ENCODE measurements around the gene XPR1. TPM values are rescaled to one million over a fixed set of nuclear protein-coding genes. Genes with fewer than 3 reads are reported as not detected.

Gene XPR1
- total RNA-seq, result 10 to 100 TPM; 15.0 to 20.0 TPM

DNA sequence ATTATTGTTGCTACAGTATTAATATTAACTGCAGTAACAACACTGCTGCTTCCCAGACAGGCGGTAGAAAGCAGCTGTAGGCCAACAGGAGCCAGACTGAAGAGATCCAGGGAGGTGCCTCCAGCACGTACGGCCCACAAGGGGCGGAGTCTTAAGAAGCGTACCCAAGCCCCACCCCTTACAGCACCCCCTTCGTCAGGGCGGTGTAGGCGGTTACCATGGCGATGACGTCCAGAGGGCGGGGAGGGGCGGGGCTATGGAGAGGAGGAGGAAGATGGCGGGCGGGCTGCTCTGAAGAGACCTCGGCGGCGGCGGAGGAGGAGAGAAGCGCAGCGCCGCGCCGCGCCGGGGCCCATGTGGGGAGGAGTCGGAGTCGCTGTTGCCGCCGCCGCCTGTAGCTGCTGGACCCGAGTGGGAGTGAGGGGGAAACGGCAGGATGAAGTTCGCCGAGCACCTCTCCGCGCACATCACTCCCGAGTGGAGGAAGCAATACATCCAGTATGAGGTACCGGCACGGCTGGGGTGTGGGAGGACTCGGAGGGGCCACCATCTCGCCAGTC, at the start of gene XPR1:
TSS of gene XPR1 (plus strand) at position 257 of the 560 bp plus-strand sequence. CDS start at position 437, 180 bp downstream.
- H3K4me3 Mint-ChIP-seq, result no peak within 1 kb of the TSS
- no peaks in the 10 kb centered on the region for H3K36me3 Mint-ChIP-seq
- H3K27ac Mint-ChIP-seq, result peak within 1 kb of the TSS; percentile 87
- peaks cover 3% of the 10 kb centered on the region for H3K4me1 Mint-ChIP-seq
- H3K27me3 Mint-ChIP-seq, result no peaks in the 10 kb centered on the region
- peak; percentile 92 for DNase-seq
- no peaks in the 10 kb centered on the region for H3K9me3 Mint-ChIP-seq

DNA sequence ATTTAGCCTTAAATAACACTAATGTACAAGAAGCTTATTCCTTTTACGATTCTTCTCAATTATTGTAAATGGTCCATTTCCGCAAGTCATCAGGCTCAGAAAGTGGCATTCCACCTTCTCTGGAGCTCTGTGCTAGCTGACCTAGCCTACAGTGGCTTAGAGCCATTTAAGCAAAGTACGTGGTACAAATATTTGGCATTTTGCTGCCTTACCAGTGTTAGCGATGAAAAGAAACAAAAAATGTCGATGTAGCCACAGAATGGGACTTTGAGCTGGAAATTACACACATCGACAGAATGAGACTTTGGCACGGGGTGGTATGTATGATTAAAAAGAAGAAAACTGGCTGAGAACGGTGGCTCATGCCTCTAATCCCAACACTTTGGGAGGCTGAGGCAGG, 47.0 kb upstream of the XPR1 start:
- H3K27me3 Mint-ChIP-seq, result no peaks in the 10 kb centered on the region
- H3K27ac Mint-ChIP-seq, result peak overlapping the region; percentile 88
- peaks cover 12% of the 10 kb centered on the region for H3K9me3 Mint-ChIP-seq
- peaks cover 16% of the 10 kb centered on the region for H3K4me1 Mint-ChIP-seq
- no peak overlapping the region for H3K4me3 Mint-ChIP-seq
- DNase-seq, result no peak
- H3K36me3 Mint-ChIP-seq, result peaks cover 3% of the 10 kb centered on the region

DNA sequence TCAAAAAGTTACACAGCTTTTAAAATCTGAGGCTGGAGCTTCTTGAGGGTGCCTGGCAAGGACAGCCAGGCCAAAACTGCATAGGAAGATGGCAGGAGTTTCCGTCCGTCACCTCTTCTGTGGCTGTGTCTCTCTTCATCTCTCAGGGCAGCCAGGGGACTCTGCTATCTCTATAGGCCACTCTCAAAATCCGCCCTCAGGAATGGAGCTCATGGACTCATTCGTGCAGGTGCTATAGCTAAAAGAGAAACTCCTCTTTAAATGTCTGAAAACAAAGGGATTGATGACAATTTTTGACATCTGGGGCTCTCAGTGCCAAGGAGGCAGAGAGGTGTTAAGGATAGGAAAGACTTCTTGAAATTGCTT, 45.8 kb upstream of the XPR1 start:
- peaks cover 16% of the 10 kb centered on the region for H3K4me1 Mint-ChIP-seq
- H3K27ac Mint-ChIP-seq, result peak overlapping the region; percentile 88
- H3K27me3 Mint-ChIP-seq, result peaks cover 5% of the 10 kb centered on the region
- H3K4me3 Mint-ChIP-seq, result no peak overlapping the region
- peaks cover 12% of the 10 kb centered on the region for H3K9me3 Mint-ChIP-seq
- peaks cover 3% of the 10 kb centered on the region for H3K36me3 Mint-ChIP-seq
- no peak for DNase-seq

DNA sequence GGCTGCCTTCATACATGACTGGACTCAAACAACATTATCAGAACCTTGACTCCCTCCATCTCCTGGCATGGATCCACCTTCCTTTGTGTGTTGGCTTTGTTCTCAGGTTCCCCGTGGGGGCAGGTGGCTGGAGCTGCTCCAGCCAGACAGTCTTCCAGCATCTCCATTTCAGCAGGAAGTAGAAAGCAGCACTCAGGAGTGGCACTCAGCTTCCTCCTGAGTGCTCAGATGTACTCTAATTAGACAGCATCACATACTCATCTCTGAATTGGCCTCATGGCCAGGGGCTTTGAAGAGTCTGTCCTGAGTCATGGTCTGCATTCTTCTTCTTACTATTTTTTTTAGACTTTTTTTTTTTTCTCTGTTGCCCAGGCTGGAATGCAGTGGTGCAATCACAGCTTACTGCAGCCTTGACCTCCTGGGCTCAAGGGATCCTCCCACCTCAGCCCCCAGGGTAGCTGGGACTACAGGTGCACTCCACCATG, 45.1 kb upstream of the XPR1 start:
- Mint-ChIP-seq H3K4me1 (peaks cover 16% of the 10 kb centered on the region), H3K27me3 (peaks cover 6% of the 10 kb centered on the region), H3K4me3 (no peak overlapping the region), H3K9me3 (peaks cover 12% of the 10 kb centered on the region), H3K27ac (no peak overlapping the region), H3K36me3 (peaks cover 3% of the 10 kb centered on the region)
- no peak for DNase-seq

DNA sequence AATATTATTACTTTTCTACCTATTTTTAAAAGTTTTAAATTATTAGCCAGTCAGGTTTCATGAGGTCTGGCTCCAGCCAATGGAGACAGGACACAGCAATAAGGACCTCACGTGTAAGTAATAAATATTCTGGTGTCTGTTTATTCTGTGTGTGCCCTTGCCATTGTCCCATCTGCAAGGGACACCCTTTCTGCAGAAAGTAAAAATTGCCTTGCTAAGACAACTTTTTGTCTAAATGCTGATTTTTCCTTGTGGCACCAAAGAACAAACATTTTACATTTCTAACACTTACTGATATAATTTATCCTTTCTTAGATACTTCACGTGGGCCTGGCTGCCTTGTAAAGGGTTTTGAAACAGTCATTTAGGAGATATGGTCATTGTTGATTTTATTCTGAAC, 43.7 kb upstream of the XPR1 start:
- no peak overlapping the region for H3K27ac Mint-ChIP-seq
- H3K9me3 Mint-ChIP-seq, result peaks cover 12% of the 10 kb centered on the region
- no peak overlapping the region for H3K4me3 Mint-ChIP-seq
- DNase-seq, result no peak
- H3K4me1 Mint-ChIP-seq, result peaks cover 16% of the 10 kb centered on the region
- peaks cover 3% of the 10 kb centered on the region for H3K36me3 Mint-ChIP-seq
- H3K27me3 Mint-ChIP-seq, result peaks cover 6% of the 10 kb centered on the region

DNA sequence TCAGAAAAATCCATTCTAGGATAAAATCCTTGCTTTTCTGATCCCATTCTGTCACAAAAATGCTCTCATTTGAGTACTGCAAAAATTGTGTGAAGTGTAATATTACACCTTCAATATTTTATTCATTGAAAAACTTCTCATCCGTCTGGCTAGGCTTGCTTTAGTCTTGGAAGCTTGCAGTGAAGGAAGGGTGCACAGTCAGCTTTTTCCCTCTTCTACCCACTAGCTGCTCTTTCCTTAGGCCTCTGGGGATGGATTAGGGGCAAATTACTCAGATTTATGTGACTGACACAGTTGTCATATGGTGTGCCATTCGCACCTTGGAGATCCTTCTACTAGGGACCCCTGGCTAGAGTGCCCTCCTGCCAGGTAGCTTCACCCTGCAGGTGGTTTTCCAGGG, 40.9 kb upstream of the XPR1 start:
- H3K4me3 Mint-ChIP-seq, result no peak overlapping the region
- no peak overlapping the region for H3K27ac Mint-ChIP-seq
- peaks cover 3% of the 10 kb centered on the region for H3K36me3 Mint-ChIP-seq
- peaks cover 10% of the 10 kb centered on the region for H3K27me3 Mint-ChIP-seq
- H3K9me3 Mint-ChIP-seq, result peaks cover 12% of the 10 kb centered on the region
- no peak for DNase-seq
- H3K4me1 Mint-ChIP-seq, result peaks cover 5% of the 10 kb centered on the region

DNA sequence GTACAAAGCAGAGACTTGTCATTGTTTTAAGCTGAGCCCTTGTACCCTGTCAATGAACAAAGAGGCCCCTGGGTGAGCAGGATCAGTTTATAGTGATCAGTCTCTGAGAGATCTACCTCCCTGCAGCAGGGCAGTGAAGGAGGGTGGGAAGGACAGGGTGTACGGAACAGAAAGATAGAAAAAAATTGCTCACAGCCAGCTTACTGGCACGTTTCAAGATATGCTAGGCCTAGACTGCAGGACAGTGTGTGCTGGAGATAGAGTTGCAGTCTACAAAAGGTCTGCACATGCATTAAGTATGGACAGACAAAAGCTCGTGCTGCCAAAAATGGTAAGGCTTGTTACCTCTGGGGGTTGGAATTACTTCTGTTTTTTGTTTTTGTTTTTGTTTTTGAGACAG, 38.4 kb upstream of the XPR1 start:
- H3K9me3 Mint-ChIP-seq, result peaks cover 3% of the 10 kb centered on the region
- peaks cover under 1% of the 10 kb centered on the region for H3K36me3 Mint-ChIP-seq
- H3K4me1 Mint-ChIP-seq, result no peaks in the 10 kb centered on the region
- peaks cover 13% of the 10 kb centered on the region for H3K27me3 Mint-ChIP-seq
- no peak overlapping the region for H3K4me3 Mint-ChIP-seq
- DNase-seq, result no peak
- H3K27ac Mint-ChIP-seq, result no peak overlapping the region

DNA sequence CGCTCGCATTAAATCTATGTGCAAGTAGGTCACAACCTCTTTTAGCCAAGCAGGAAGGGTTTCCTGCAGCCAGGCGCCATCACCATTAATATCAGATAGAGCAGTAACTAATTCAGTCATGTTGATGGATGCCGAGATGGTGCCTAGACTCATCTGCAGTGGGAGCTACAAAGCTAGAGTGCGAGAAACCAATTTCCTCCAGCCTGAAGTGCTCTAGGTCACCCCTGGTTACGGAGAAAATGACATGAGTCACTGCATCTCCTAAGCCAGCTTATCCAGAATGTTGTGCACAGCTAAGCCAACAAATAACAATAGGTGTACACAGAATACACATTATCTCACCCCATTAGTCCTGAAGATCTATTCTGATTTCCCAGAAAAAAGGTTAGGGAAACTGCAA, 37.1 kb upstream of the XPR1 start:
- peaks cover 13% of the 10 kb centered on the region for H3K27me3 Mint-ChIP-seq
- no peaks in the 10 kb centered on the region for H3K9me3 Mint-ChIP-seq
- H3K36me3 Mint-ChIP-seq, result no peaks in the 10 kb centered on the region

DNA sequence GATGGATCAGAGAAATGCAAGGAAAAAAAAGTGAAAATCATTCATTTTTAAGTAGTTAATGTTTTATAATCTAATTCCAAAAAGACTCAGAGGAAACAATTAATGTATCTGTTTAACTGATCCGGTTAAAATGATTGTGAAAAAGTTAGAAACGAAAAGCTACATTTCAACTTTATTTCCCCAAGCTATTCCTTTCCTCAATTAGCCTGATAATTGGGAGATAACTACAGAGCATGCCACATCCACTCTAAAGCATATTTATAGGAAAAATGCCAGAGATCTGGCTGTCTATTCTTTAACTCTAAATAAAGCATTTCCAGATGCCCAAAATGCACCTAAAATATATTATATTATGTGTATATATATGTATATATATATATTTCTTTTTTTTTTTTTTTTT, 35.9 kb upstream of the XPR1 start:
- Mint-ChIP-seq H3K27me3 (peaks cover 8% of the 10 kb centered on the region), H3K9me3 (no peaks in the 10 kb centered on the region), H3K27ac (no peak overlapping the region), H3K36me3 (no peaks in the 10 kb centered on the region), H3K4me1 (no peaks in the 10 kb centered on the region), H3K4me3 (no peak overlapping the region)
- DNase-seq, result no peak

More for the DNA sequence above, 37.1 kb upstream of the XPR1 start:
- no peak overlapping the region for H3K27ac Mint-ChIP-seq
- DNase-seq, result no peak
- no peak overlapping the region for H3K4me3 Mint-ChIP-seq
- H3K4me1 Mint-ChIP-seq, result no peaks in the 10 kb centered on the region

DNA sequence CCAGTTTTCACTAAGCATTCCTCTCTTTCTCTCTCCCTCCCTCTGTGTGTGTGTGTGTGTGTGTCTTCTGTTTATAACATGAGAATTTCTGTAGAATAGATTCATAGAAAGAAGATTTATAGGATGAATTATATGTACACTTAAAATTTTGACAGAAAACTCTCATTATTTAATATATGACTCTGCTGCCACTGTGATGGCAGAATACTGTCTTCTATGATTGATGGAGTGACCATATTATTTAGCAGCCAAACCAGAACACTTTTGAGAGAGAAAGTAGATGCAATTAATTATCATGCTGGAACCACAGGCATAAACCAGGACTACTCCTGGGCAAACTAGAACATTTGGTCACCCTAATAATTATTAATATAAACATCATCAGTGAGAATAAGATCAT, 34.3 kb upstream of the XPR1 start:
- Mint-ChIP-seq H3K27ac (no peak overlapping the region), H3K36me3 (no peaks in the 10 kb centered on the region), H3K4me1 (no peaks in the 10 kb centered on the region), H3K4me3 (no peak overlapping the region), H3K9me3 (no peaks in the 10 kb centered on the region), H3K27me3 (peaks cover 7% of the 10 kb centered on the region)
- no peak for DNase-seq

DNA sequence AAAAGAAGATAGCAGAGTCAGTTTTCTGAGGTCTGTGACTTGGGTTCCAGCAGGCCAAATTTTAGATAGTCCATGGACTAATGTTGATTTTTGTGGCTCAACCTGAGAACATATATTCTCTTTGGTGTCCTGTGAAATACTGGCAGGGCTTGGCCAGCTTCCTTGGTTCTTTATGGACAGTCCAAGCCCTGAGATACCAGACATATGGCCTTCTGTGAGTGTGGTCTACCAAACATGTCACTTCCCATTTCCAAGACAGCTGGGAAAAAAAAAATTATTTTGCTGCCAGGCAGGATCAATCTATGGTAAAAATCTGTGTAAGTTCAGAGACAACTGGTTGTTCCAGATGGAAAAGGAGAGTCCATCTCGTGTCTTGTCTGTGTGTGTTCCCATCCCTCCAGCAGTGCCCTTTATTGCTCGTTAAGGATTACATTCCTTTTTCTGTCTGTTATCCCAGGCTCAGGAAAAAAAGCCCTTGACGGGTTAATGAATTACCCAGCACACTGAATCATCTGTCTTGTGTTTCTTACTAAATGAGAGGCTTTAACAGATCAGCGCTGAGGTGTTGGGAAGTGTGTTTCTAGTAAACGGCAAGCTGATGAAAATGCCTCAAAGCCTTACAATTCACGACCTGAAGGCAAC, 33.4 kb upstream of the XPR1 start:
- Mint-ChIP-seq H3K36me3 (no peaks in the 10 kb centered on the region), H3K27ac (no peak overlapping the region)

DNA sequence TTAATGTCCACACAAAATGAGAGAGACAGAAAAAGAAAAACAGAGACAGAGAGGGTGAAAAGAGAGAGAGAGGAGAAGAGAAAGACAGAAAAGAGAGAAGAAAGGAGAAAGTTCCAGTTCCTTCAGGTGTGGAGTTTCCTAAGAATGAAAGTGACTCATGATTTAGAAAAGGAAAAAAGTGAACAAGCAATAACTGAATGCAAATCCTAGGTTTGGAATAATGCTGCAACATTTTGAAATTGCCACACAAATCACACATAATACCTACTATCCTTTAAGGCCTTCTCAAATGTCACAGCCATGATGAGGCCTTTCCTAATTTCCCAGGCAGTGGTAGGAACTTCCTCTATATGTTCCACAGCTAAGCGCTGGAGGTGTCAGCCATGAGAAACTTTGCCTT, 31.5 kb upstream of the XPR1 start:
- Mint-ChIP-seq H3K36me3 (no peaks in the 10 kb centered on the region), H3K27me3 (peaks cover 5% of the 10 kb centered on the region)

More for the DNA sequence above, 33.4 kb upstream of the XPR1 start:
- Mint-ChIP-seq H3K4me1 (no peaks in the 10 kb centered on the region), H3K9me3 (no peaks in the 10 kb centered on the region), H3K4me3 (no peak overlapping the region), H3K27me3 (peaks cover 7% of the 10 kb centered on the region)
- no peak for DNase-seq

DNA sequence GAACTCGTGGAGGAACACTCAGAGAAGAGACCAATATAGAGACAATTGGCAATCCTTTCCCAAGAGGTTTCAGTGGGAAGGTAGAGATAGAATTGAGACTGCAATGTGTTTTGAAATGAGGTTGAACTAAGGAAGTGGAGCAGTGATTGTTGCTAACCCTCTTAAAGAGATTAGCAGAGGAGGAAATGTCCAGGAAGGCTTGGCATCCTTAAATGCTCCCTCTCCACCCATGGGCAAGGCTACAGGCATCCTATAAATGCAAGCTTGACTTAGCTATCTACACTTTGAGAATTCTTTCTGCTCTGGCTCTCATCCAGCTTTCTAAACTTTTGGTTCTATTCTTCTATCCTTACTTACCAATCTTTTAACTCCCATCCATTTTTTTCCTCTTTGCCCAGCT, 30.3 kb upstream of the XPR1 start:
- Mint-ChIP-seq H3K27ac (no peak overlapping the region), H3K36me3 (no peaks in the 10 kb centered on the region), H3K9me3 (no peaks in the 10 kb centered on the region), H3K4me3 (no peak overlapping the region), H3K27me3 (peaks cover 3% of the 10 kb centered on the region), H3K4me1 (no peaks in the 10 kb centered on the region)
- DNase-seq, result no peak

More for the DNA sequence above, 31.5 kb upstream of the XPR1 start:
- Mint-ChIP-seq H3K4me3 (no peak overlapping the region), H3K27ac (no peak overlapping the region), H3K9me3 (no peaks in the 10 kb centered on the region), H3K4me1 (no peaks in the 10 kb centered on the region)
- DNase-seq, result no peak

DNA sequence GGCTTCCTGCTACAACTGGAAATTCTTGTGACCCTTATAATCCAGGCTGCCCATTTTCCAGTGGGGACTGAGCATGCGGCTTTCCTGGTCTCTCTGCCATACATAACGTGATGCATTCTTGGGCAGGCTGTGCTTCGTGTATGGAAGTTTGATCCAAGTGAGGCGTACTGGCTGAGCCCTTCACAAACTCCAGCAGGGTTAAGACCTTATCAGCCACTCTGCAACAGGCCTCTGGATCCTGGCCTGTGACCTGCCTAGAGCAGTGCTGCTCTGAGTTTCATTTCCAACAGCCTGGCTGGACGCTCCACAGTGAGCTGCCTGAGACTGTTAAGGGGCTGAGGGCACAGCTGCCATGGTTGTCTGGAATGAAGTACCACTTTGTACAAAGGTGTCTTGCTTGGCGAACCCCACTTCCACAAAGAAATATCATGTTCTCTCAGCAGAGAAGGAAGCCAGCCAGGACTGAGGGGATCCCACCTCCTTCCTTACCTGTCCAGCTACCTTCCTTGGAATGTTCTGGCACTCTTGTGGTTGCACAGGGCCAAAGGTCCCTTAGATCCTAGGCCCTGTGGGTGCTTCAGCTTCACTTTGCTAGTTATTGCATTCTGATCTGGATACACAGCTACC, 28.5 kb upstream of the XPR1 start:
- H3K36me3 Mint-ChIP-seq, result no peaks in the 10 kb centered on the region
- no peaks in the 10 kb centered on the region for H3K4me1 Mint-ChIP-seq
- H3K9me3 Mint-ChIP-seq, result no peaks in the 10 kb centered on the region
- no peaks in the 10 kb centered on the region for H3K27me3 Mint-ChIP-seq
- no peak for DNase-seq
- no peak overlapping the region for H3K4me3 Mint-ChIP-seq
- H3K27ac Mint-ChIP-seq, result no peak overlapping the region

DNA sequence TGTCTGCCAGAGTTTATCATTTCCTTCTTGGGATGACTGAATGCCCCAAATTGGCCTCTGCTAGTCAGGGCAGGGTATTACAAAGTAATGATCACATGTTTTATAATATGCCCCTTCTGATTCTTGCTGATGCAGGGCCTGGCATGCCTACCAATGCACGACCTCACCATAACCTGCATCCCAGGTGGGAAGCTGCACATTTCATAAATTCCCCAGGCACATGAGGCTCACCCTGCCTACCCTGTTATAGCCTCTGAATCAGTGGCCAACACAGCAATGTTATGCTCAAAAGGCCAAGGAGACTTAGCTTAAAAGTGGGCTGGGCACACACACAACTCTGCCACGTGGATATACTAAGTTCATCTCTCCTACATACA, 28.0 kb upstream of the XPR1 start:
- no peak overlapping the region for H3K27ac Mint-ChIP-seq
- DNase-seq, result no peak
- H3K4me1 Mint-ChIP-seq, result no peaks in the 10 kb centered on the region
- no peaks in the 10 kb centered on the region for H3K9me3 Mint-ChIP-seq
- no peaks in the 10 kb centered on the region for H3K36me3 Mint-ChIP-seq
- H3K27me3 Mint-ChIP-seq, result no peaks in the 10 kb centered on the region
- no peak overlapping the region for H3K4me3 Mint-ChIP-seq

DNA sequence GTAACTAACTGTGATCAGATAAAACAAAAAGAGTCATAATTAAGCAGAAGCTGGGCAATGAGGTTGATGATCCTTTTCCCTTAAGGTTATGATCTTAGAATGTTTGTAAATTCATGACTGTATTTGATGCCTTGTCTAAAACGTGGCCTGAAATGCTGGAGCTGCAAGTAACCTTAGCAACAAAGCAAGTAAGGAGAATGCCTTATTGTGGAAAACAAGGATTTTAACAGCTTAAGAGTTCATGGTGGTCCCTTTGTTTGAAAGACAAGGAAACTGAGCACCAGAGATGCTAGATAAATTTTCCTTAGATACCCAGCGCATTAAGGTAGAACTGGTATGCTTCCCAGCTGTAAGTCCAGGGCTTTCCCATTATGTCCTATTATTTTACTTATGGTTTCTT, 25.7 kb upstream of the XPR1 start:
- Mint-ChIP-seq H3K27me3 (no peaks in the 10 kb centered on the region), H3K36me3 (no peaks in the 10 kb centered on the region), H3K4me3 (no peak overlapping the region), H3K4me1 (peaks cover 4% of the 10 kb centered on the region), H3K9me3 (no peaks in the 10 kb centered on the region), H3K27ac (no peak overlapping the region)
- DNase-seq, result no peak
